WI38 (cell line): ENCODE measurements around the gene GRPEL1.

ENCODE experiments used
- H3K4me3 ChIP-seq: 2 replicates; pipeline ENCODE4 v1.5.1; 2011; ENCODE audit warnings: low read depth, mild to moderate bottlenecking, control low read depth, low read length
- TF ChIP-seq, protein P1 (sequence below): IDR thresholded peaks from 2 replicates; pipeline ENCODE4 v1.5.1; 2012; ENCODE audit warnings: low read depth, mild to moderate bottlenecking, control low read depth, low read length

Gene GRPEL1

DNA sequence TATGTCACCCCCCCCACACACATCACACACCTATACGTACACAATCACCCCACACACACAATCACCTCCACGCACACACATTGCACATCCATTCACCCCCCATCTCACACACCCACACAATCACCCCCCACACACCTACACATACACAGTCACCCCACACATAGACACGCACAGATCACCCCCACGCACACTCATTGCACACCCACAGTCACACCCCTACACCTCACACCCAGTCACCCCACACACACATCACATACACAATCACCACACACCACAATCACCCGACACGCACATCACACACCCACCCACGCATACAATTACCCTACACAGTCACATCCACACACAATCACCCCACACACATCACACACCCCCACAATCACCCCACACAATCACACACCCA lies 40.6 kb downstream of the GRPEL1 start:
- TF ChIP-seq, protein P1, sequence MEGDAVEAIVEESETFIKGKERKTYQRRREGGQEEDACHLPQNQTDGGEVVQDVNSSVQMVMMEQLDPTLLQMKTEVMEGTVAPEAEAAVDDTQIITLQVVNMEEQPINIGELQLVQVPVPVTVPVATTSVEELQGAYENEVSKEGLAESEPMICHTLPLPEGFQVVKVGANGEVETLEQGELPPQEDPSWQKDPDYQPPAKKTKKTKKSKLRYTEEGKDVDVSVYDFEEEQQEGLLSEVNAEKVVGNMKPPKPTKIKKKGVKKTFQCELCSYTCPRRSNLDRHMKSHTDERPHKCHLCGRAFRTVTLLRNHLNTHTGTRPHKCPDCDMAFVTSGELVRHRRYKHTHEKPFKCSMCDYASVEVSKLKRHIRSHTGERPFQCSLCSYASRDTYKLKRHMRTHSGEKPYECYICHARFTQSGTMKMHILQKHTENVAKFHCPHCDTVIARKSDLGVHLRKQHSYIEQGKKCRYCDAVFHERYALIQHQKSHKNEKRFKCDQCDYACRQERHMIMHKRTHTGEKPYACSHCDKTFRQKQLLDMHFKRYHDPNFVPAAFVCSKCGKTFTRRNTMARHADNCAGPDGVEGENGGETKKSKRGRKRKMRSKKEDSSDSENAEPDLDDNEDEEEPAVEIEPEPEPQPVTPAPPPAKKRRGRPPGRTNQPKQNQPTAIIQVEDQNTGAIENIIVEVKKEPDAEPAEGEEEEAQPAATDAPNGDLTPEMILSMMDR: no peak
- no peak overlapping the region for H3K4me3 ChIP-seq

DNA sequence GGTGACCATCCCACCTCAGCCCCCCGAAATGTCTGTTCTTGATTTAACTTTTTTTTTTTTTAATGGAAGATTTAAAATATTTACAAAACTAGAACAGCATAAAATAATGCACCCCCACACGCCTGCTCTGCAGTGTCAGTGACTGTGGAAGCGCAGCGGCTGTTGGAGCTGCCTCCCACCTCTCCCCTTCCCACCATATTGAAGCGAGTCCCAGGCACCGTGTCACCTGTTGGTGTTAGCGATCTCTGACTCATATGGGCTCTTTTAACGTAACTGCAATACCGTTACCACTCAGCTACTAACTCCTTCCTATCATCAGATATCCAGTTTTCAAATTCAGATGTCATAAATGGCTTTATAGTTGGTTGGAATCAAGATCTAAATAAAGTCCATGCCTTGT lies 41.8 kb downstream of the GRPEL1 start:
- H3K4me3 ChIP-seq: no peak overlapping the region
- TF ChIP-seq, protein P1: no peak

DNA sequence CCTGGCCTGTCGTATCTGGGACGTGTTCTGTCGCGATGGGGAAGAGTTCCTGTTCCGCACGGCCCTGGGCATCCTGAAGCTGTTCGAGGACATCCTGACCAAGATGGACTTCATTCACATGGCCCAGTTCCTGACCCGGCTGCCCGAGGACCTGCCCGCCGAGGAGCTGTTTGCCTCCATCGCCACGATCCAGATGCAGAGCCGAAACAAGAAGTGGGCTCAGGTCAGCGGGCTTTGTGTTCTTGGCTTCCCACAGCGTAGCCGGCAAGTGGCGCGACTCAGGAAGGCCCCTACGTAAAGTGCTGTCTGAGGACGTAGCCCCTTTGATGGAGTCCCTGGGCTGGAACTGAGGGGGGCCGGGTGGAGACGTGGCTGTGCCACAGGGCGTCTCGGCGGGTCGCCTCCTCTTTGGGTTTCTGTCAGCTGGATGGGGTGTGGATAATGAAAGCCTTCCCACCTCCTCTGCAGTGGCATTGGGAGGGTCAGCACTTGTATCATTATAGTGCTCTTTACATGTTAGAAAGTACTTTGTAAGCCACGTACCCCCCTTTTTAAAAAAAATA lies 42.7 kb downstream of the GRPEL1 start:
- TF ChIP-seq, protein P1: no peak
- H3K4me3 ChIP-seq: no peak overlapping the region

DNA sequence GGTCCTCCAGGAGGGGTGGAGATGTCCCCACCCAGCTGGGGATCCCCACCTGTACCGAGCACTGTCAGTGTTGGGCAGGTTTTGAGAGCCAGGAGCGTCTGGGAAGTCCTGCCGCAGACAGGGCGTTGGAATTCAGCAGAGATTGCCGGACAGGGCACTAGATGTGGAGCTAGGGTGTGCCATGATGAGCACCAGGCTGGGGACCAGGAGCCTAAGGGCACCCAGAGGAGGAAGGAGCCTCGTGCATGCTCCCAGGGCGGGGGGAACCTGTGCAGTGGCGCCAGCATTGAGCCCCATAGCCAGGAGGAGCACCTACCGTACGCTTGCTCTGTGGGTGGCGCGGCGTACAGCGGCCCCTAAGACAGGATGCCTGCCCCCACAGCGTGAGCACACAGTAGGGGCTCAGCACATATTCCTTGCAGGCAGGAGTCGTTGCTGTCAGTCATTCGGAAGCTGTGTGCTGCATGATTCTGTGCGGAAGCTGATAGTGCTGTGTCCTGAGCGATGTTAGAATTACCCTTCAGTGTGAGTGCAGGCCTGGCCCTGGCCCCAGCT lies 43.5 kb downstream of the GRPEL1 start:
- TF ChIP-seq, protein P1: no peak
- H3K4me3 ChIP-seq: no peak overlapping the region

DNA sequence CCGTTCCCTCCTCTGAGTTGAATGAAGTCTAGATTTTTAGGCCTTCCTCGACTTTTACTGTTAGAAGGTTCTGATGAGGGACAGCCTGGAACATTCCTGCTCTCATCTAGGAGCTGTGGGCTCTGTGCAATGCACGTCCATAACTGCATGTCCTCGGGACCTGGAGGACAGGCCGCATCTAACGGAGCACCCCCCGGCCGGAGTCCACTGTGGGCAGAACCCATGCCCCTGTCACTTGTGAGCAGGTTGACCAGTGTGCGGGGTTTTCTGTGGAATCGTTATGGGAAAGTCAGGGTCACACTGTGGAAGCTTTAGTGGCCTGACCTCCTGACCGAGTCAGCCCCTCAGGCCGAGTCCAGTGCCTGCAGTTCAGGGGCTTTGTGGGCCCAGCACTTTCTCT lies 44.0 kb downstream of the GRPEL1 start:
- TF ChIP-seq, protein P1: no peak
- H3K4me3 ChIP-seq: no peak overlapping the region

DNA sequence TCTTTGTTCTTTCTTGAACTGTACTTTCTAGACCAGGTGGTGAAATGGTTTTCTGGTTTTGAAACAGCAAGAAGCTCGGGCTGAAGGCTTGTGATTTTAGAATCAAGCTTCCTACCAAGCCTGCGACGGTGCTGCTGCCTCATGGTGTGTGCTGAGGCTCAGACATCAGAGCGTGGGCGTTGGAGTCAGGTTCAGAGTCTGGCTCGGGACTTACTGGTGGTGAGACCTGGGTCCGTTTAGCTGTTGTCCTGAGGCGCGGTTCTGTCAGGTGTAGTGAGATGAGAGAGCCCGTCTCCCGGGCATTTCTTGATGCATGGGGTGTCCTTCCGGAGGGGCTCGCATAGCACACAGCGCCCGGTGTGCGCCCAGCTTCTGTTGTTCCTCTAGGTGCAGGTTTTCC lies 44.4 kb downstream of the GRPEL1 start:
- TF ChIP-seq, protein P1: no peak

DNA sequence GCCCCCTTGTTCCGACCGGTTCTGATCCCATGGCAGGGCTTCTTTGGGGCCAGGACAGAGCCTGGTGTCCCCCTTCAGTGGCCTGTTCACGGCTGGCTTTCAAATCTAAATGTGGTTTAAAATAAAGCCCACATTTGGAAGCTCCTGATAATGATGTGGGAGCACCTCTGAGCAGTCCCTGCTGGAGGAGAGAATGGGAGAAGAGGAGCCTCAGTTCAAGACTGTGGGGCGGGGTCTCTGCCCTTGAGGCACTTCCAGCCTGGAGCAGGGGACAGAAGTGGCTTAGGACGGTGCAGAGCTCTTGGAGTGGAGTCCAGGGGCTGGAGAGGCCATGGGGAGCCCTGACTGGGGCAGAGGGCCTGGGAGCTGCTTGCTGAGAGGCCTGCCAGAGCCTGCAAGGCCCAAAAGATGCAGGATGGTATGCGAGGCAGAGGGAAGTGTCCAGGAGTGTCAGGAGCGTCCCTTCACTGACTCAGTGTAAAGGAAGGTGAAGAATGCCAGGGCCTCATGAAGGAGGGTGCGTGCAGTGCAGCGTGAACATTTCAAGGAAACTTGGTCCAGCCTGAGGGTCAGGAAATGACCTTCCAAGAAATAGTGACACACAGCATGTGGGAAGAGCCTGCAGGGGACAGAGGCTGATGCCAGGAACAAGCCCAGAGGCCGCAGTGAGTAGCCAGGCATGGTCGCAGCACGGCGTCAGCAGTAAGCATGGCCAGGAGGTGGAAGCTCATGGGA lies 45.8 kb downstream of the GRPEL1 start:
- TF ChIP-seq, protein P1: no peak
- peak overlapping the region; percentile 16; the same call in 1 of the 2 replicates for H3K4me3 ChIP-seq

More for the DNA sequence above, 44.4 kb downstream of the GRPEL1 start:
- no peak overlapping the region for H3K4me3 ChIP-seq
